HG02884 (cell line): Measurements from ENCODE around the gene ANO7.

Source experiments
- ATAC-seq: cut with Tn5 transposase; IDR thresholded peaks from one replicate; pipeline ENCODE4 v1.9.1; 2021; ENCODE audit warnings: mild to moderate bottlenecking, moderate library complexity; ENCODE audit not compliant: unreplicated experiment

The ANO7 gene

GRCh38 chr2:241242306-241242705, 53.8 kb downstream of the ANO7 start:
- ATAC-seq: no peak

GRCh38 chr2:241244368-241244767, 55.9 kb downstream of the ANO7 start:
- ATAC-seq: no peak

DNA sequence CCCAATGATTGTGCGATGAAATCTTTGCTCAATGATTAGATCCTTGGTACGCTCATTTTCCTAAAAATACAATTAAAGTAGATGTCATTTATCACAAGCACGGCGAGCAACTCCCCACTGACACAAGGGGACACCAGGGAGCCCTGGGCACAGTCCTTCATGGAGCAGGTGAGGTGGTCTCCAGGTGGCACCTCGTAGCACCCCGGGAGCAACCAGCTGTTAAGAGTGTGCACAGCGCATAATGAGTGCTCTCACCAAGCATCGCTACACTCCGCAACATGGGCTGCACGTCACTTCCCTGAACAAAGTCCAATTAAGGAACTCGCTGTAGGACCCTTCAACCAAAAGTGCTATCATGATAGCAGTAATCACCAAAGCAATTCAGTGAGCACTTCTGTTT, 59.8 kb downstream of the ANO7 start:
- no peak for ATAC-seq

- ATAC-seq: no peak
Measured at GRCh38 chr2:241248897-241249296, 60.4 kb downstream of the ANO7 start.

- no peak for ATAC-seq
Measured at GRCh38 chr2:241249654-241250053, 61.2 kb downstream of the ANO7 start.

DNA sequence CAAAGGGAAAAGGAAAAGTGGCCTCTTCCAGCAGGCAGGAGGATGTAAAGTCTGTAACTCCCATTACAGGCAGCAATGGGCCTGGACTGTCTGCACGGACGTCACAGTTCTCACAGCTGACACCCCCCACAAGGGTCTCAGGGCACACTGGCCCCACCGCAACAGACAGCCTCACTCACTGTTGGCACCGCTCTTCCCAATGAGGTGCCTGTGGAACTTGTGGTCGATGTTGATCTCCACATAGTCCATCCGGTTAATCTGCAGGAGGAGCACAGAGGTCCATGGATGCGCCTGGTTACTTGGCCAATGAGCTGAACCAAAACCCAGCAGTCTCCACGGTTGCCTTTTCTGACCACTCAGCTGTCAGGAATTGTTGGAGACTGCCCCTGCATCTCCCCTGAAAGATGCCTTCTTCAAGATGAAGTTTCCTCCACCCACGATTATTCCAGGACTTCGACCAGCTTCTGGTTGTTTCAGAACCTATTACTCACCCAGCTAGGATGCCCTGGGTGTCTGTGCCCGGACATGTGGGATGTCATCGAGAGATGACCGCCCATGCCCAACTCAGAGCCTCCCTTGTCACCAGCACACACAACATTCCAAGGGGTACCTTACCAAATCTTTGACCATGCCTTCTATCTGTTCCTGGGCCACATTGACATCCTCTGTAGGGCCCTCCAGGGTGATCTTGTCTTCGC, 64.5 kb downstream of the ANO7 start:
- no peak for ATAC-seq

GRCh38 chr2:241254904-241255351, 66.5 kb downstream of the ANO7 start:
- ATAC-seq: no peak

DNA sequence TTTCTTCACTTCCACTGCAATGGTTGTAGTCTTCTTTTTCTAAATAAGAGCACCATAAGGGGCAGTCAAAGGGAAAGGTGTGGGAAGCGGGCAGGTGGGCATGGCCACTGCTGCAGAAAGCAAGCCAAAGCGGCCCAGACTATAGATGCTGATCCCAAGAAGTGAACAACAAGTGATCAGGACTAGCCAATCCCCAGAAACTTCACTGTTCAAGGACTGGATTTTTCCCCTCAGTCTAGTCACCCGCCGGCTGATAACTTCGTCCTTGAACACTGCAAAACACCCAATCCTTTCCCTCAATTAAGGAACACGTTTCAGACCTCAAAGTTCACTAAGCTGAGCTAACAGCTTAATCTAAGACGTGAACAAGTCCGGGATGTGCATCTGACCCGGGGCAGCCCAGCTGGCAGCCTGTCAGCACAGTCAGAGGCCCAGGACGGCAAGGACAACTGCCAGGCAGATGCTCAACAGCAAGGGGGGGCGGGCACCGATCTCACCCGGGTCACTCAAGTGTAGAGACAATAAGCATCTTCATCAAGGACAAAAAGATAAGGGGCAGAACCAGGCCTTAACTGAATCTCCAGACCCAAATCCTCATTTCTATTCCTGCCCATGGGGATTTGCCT, 67.2 kb downstream of the ANO7 start:
- ATAC-seq: no peak

- no peak for ATAC-seq
Measured at GRCh38 chr2:241256168-241256545, 67.7 kb downstream of the ANO7 start.

- no peak for ATAC-seq
Measured at GRCh38 chr2:241257419-241258032, 69.0 kb downstream of the ANO7 start.

GRCh38 chr2:241258505-241259280, 70.2 kb downstream of the ANO7 start:
- no peak for ATAC-seq

DNA sequence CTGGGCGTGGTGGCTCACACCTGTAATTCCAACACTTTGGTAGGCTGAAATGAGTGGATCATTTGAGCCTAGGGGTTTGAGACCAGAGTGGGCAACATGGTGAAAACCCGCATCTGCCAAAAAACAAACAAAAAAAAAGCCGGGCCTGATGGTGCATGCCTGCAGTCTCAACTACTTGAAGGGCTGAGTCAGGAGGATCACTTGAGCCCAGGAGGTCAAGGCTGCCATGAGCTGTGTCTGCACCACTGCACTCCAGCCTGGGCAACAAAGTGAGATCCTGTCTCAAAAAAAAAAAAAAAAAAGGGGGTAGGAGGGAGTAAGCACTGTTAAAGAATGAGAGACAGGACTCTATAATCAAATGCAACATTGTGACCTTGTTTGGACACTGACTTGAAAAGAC, 72.4 kb downstream of the ANO7 start:
- ATAC-seq: no peak

DNA sequence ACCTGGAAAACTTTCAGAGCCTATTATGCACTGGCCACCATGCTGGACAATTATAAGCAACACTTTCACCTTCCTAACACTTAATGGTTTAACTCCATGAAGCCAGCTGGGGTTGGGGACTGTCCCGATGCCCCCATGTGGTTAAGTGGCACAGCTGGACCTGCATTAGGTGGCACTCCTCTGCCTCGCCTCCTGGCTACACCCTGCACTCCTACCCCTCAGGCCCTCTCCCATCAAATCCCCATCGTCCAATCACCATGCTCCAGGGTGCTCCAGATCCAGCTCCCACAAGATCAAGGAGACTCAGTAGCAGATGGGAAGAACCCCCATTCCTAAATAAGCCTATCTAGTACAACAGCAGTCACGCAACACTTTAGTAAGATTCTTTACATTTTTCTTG, 73.2 kb downstream of the ANO7 start:
- no peak for ATAC-seq

GRCh38 chr2:241263061-241263460, 74.6 kb downstream of the ANO7 start:
- no peak for ATAC-seq

DNA sequence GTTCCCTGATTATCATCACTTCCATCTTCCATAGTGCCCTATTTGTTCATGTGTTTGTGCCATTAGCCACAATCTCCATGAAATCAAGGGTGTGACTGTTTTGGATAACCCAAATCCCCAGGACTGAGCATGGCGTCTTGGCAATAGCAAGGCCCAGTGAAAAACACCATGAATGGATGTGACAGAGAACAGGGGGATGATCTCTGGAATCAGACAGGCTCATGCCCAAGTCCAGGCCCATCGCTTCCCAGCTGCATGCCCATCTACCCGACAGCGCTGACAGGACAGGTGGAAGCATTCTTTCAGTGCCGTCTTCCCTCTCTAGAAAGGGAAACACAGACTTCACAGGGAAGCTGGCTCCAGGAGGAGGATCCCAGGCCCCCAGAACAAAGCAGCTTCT, 77.0 kb downstream of the ANO7 start:
- no peak for ATAC-seq

- no peak for ATAC-seq
Measured at GRCh38 chr2:241267249-241268067, 79.0 kb downstream of the ANO7 start.

GRCh38 chr2:241268306-241268705, 79.8 kb downstream of the ANO7 start:
- no peak for ATAC-seq

GRCh38 chr2:241268716-241269445, 80.4 kb downstream of the ANO7 start:
- ATAC-seq: no peak

DNA sequence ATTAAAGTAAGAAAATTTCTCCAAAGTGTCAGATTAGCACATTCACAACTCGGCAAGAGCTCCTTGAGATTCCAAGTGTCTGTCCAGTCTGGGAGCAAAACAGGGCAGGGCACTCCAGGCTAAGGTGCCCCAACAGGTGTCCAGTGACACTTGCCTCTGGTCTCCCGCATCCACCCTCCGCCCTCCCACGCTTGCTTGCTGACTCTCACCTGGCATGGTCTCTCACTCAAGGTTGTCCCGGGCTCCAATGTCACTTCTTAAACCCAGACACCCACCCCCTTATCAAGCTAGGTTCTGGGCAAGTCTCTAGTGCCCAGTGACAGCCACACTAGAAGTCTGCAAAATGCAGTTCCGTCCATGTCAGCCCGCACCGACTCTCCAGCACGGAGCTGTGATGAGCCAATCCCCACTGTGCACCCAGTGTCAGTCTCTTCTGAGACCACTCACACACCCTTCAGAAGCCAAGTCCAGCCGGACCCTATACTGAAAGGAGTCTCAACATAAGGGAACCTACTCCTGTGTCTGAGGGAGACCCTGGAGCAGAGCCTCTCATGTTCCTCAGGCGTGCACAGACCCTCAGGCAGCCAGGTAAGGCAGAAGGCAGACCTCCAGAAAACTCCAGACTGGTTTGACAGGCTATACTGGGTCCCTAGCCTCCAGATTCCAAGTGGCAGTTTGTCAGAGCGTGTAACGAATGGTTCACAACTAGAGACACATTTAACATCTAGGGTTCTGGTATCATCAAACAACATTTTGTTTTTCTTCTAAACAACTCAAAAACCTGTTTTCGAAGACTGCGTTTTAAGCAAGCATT, 81.4 kb downstream of the ANO7 start:
- ATAC-seq: no peak
